ENCODE measurements around the gene PRKAR2B.

Gene PRKAR2B

GRCh38 chr7:107069457-107069856 lies 25.0 kb downstream of the PRKAR2B start:
- Histone ChIP-seq H3K4me1 (ENCODE audit: control insufficient read depth in 1 of 2, insufficient read depth in 2 of 2, low read length in 2 of 2) (peaks cover 0 to 1% of the 10 kb centered on the region in 2 experiments), H3K4me3 (ENCODE audit: low read depth, low read length) (no peak overlapping the region), H2BK5ac (ENCODE audit: low read depth, low read length, poor library complexity) (no peak overlapping the region), H3K9ac (ENCODE audit: low read length) (no peak overlapping the region), H3K36me3 (ENCODE audit: control insufficient read depth in 1 of 2, insufficient read depth in 2 of 2, low read length in 2 of 2) (no peaks in the 10 kb centered on the region), H3K79me2 (ENCODE audit: control insufficient read depth, insufficient read depth, low read length, poor library complexity) (no peaks in the 10 kb centered on the region), H4K91ac (ENCODE audit: low read depth, low read length) (no peak overlapping the region), H3K4me2 (ENCODE audit: low read length) (no peak overlapping the region), H2AK5ac (ENCODE audit: low read length) (no peak overlapping the region), H3K14ac (ENCODE audit: low read length) (no peak overlapping the region), H3K23ac (ENCODE audit: low read length) (no peak overlapping the region), H3K9me3 (ENCODE audit: insufficient read depth, low read depth, low read length) (no peaks in the 10 kb centered on the region), H3K4ac (ENCODE audit: low read depth, low read length) (no peak overlapping the region), H3K18ac (ENCODE audit: low read length) (no peak overlapping the region), H4K8ac (ENCODE audit: low read depth, low read length) (no peak overlapping the region), H2BK12ac (ENCODE audit: low read length) (no peak overlapping the region), H3K79me1 (ENCODE audit: low read length) (peaks cover 2% of the 10 kb centered on the region), H3K27me3 (ENCODE audit: insufficient read depth, low read length) (no peaks in the 10 kb centered on the region), H2AFZ (ENCODE audit: insufficient read depth, low read length, poor library complexity) (no peak overlapping the region), H3K27ac (ENCODE audit: low read depth, low read length) (no peak overlapping the region), H4K12ac (ENCODE audit: low read depth, low read length) (no peak overlapping the region), H2BK120ac (ENCODE audit: insufficient read depth, low read length, poor library complexity) (no peak overlapping the region)
- no peak for DNase-seq
- no CpG with 5 or more reads among the region's 4 CpGs for WGBS (ENCODE audit: extremely low coverage, insufficient coverage, insufficient read length)

- Histone ChIP-seq H2BK12ac (ENCODE audit: low read length) (no peak overlapping the region), H3K27ac (ENCODE audit: low read depth, low read length) (no peak overlapping the region), H2AK5ac (ENCODE audit: low read length) (no peak overlapping the region), H3K18ac (ENCODE audit: low read length) (no peak overlapping the region), H3K9me3 (ENCODE audit: insufficient read depth, low read depth, low read length) (no peaks in the 10 kb centered on the region), H2AFZ (ENCODE audit: insufficient read depth, low read length, poor library complexity) (no peak overlapping the region), H3K36me3 (ENCODE audit: control insufficient read depth in 1 of 2, insufficient read depth in 2 of 2, low read length in 2 of 2) (no peaks in the 10 kb centered on the region), H3K4ac (ENCODE audit: low read depth, low read length) (no peak overlapping the region), H2BK120ac (ENCODE audit: insufficient read depth, low read length, poor library complexity) (no peak overlapping the region), H3K79me2 (ENCODE audit: control insufficient read depth, insufficient read depth, low read length, poor library complexity) (no peaks in the 10 kb centered on the region), H4K8ac (ENCODE audit: low read depth, low read length) (no peak overlapping the region), H3K9ac (ENCODE audit: low read length) (no peak overlapping the region), H4K91ac (ENCODE audit: low read depth, low read length) (no peak overlapping the region), H3K14ac (ENCODE audit: low read length) (no peak overlapping the region), H2BK5ac (ENCODE audit: low read depth, low read length, poor library complexity) (no peak overlapping the region), H3K4me2 (ENCODE audit: low read length) (no peak overlapping the region), H3K79me1 (ENCODE audit: low read length) (peaks cover 2% of the 10 kb centered on the region), H3K23ac (ENCODE audit: low read length) (no peak overlapping the region), H3K4me1 (ENCODE audit: control insufficient read depth in 1 of 2, insufficient read depth in 2 of 2, low read length in 2 of 2) (no peaks in the 10 kb centered on the region), H3K4me3 (ENCODE audit: low read depth, low read length) (no peak overlapping the region), H3K27me3 (ENCODE audit: insufficient read depth, low read length) (no peaks in the 10 kb centered on the region), H4K12ac (ENCODE audit: low read depth, low read length) (no peak overlapping the region)
- no peak for DNase-seq
- WGBS (ENCODE audit: extremely low coverage, insufficient coverage, insufficient read length): no CpG with 5 or more reads among the region's 2 CpGs
These were observed 26.2 kb downstream of the PRKAR2B start for GRCh38 chr7:107070710-107071109.

GRCh38 chr7:107071129-107071528 lies 26.6 kb downstream of the PRKAR2B start:
- Histone ChIP-seq H3K18ac (ENCODE audit: low read length) (no peak overlapping the region), H3K14ac (ENCODE audit: low read length) (no peak overlapping the region), H3K4me1 (ENCODE audit: control insufficient read depth in 1 of 2, insufficient read depth in 2 of 2, low read length in 2 of 2) (no peaks in the 10 kb centered on the region), H3K79me2 (ENCODE audit: control insufficient read depth, insufficient read depth, low read length, poor library complexity) (no peaks in the 10 kb centered on the region), H4K91ac (ENCODE audit: low read depth, low read length) (no peak overlapping the region), H3K4ac (ENCODE audit: low read depth, low read length) (no peak overlapping the region), H3K9ac (ENCODE audit: low read length) (no peak overlapping the region), H3K79me1 (ENCODE audit: low read length) (peaks cover 2% of the 10 kb centered on the region), H2BK120ac (ENCODE audit: insufficient read depth, low read length, poor library complexity) (no peak overlapping the region), H4K12ac (ENCODE audit: low read depth, low read length) (no peak overlapping the region), H2BK12ac (ENCODE audit: low read length) (no peak overlapping the region), H3K4me3 (ENCODE audit: low read depth, low read length) (no peak overlapping the region), H2BK5ac (ENCODE audit: low read depth, low read length, poor library complexity) (no peak overlapping the region), H2AK5ac (ENCODE audit: low read length) (no peak overlapping the region), H2AFZ (ENCODE audit: insufficient read depth, low read length, poor library complexity) (no peak overlapping the region), H3K23ac (ENCODE audit: low read length) (no peak overlapping the region), H3K27me3 (ENCODE audit: insufficient read depth, low read length) (no peaks in the 10 kb centered on the region), H3K9me3 (ENCODE audit: insufficient read depth, low read depth, low read length) (no peaks in the 10 kb centered on the region), H3K27ac (ENCODE audit: low read depth, low read length) (no peak overlapping the region), H3K36me3 (ENCODE audit: control insufficient read depth in 1 of 2, insufficient read depth in 2 of 2, low read length in 2 of 2) (no peaks in the 10 kb centered on the region), H3K4me2 (ENCODE audit: low read length) (no peak overlapping the region), H4K8ac (ENCODE audit: low read depth, low read length) (no peak overlapping the region)
- no peak for DNase-seq
- no CpG with 5 or more reads among the region's 3 CpGs for WGBS (ENCODE audit: extremely low coverage, insufficient coverage, insufficient read length)

GRCh38 chr7:107072133-107072532 lies 27.6 kb downstream of the PRKAR2B start:
- Histone ChIP-seq H3K23ac (ENCODE audit: low read length) (no peak overlapping the region), H4K8ac (ENCODE audit: low read depth, low read length) (no peak overlapping the region), H3K4me2 (ENCODE audit: low read length) (no peak overlapping the region), H3K9ac (ENCODE audit: low read length) (no peak overlapping the region), H2BK5ac (ENCODE audit: low read depth, low read length, poor library complexity) (no peak overlapping the region), H3K18ac (ENCODE audit: low read length) (no peak overlapping the region), H2BK12ac (ENCODE audit: low read length) (no peak overlapping the region), H2BK120ac (ENCODE audit: insufficient read depth, low read length, poor library complexity) (no peak overlapping the region), H2AFZ (ENCODE audit: insufficient read depth, low read length, poor library complexity) (no peak overlapping the region), H3K4me3 (ENCODE audit: low read depth, low read length) (no peak overlapping the region), H3K4me1 (ENCODE audit: control insufficient read depth in 1 of 2, insufficient read depth in 2 of 2, low read length in 2 of 2) (peaks cover 0 to under 1% of the 10 kb centered on the region in 2 experiments), H3K9me3 (ENCODE audit: insufficient read depth, low read depth, low read length) (no peaks in the 10 kb centered on the region), H3K14ac (ENCODE audit: low read length) (no peak overlapping the region), H2AK5ac (ENCODE audit: low read length) (no peak overlapping the region), H3K27ac (ENCODE audit: low read depth, low read length) (no peak overlapping the region), H4K12ac (ENCODE audit: low read depth, low read length) (no peak overlapping the region), H3K36me3 (ENCODE audit: control insufficient read depth in 1 of 2, insufficient read depth in 2 of 2, low read length in 2 of 2) (no peaks in the 10 kb centered on the region), H3K27me3 (ENCODE audit: insufficient read depth, low read length) (no peaks in the 10 kb centered on the region), H3K4ac (ENCODE audit: low read depth, low read length) (no peak overlapping the region), H3K79me2 (ENCODE audit: control insufficient read depth, insufficient read depth, low read length, poor library complexity) (no peaks in the 10 kb centered on the region), H3K79me1 (ENCODE audit: low read length) (peaks cover 2% of the 10 kb centered on the region), H4K91ac (ENCODE audit: low read depth, low read length) (no peak overlapping the region)
- no peak for DNase-seq
- WGBS (ENCODE audit: extremely low coverage, insufficient coverage, insufficient read length): no CpG with 5 or more reads among the region's 1 CpG
